Epithelial cell of esophagus (primary cell): ENCODE measurements around the gene SFTPA2.
"Not testable (repeated sequence)": the region's sequence is repeated elsewhere in the genome, so short reads cannot be mapped to it uniquely, and the experiment has no call there.

Experiments used
- DNase-seq: peaks from one replicate; pipeline ENCODE4 v3.0.0; 2010; ENCODE audit warnings: low read depth
- H3K4me3 ChIP-seq: 2 replicates; pipeline ENCODE4 v1.5.1; 2011; ENCODE audit warnings: mild to moderate bottlenecking, low read length, control low read depth
- CTCF ChIP-seq: IDR thresholded peaks from 2 replicates; pipeline ENCODE4 v1.5.1; 2011; ENCODE audit warnings: low read depth, mild to moderate bottlenecking, low read length, control low read depth, inconsistent platforms; ENCODE audit not compliant: insufficient read depth; ENCODE audit errors: missing control alignments

Gene SFTPA2

GRCh38 chr10:79595510-79595909 lies 35.3 kb upstream of the SFTPA2 start:
- DNase-seq, result no peak
- no peak for TF ChIP-seq CTCF
- no peak overlapping the region for H3K4me3 ChIP-seq

- not testable (repeated sequence) for H3K4me3 ChIP-seq, DNase-seq
Observed at GRCh38 chr10:79594565-79594964, 34.4 kb upstream of the SFTPA2 start.

- no peak overlapping the region for H3K4me3 ChIP-seq
- no peak for TF ChIP-seq CTCF
- DNase-seq, result no peak
Observed at GRCh38 chr10:79593377-79593776, 33.2 kb upstream of the SFTPA2 start.

GRCh38 chr10:79588800-79589199 lies 28.6 kb upstream of the SFTPA2 start:
- DNase-seq, result no peak
- TF ChIP-seq CTCF, result no peak
- H3K4me3 ChIP-seq, result no peak overlapping the region

GRCh38 chr10:79586933-79587332 lies 26.7 kb upstream of the SFTPA2 start:
- peak; percentile 19 for DNase-seq
- no peak overlapping the region for H3K4me3 ChIP-seq
- no peak for TF ChIP-seq CTCF

GRCh38 chr10:79585870-79586527 lies 25.8 kb upstream of the SFTPA2 start:
- no peak overlapping the region for H3K4me3 ChIP-seq
- no peak for TF ChIP-seq CTCF
- DNase-seq, result no peak

GRCh38 chr10:79583488-79584024 lies 23.3 kb upstream of the SFTPA2 start:
- no peak for DNase-seq
- no peak overlapping the region for H3K4me3 ChIP-seq
- no peak for TF ChIP-seq CTCF

GRCh38 chr10:79582954-79583353 lies 22.7 kb upstream of the SFTPA2 start:
- not testable (repeated sequence) for H3K4me3 ChIP-seq, DNase-seq
